PC-9 (cell line): ENCODE measurements around the gene CTNNBL1. TPM values are rescaled to one million over a fixed set of nuclear protein-coding genes. Genes with fewer than 3 reads are reported as not detected.

Experiments
- BruUV-seq: library from RNA; stranded (reverse); fragments of 400-500 nt; replicated peaks from 2 replicates; lab custom pipeline; 2021; lab: Mats Ljungman, UMichigan
- CTCF ChIA-PET: fragments of 300-600 bp; sonication (Branson Sonifier 250); formaldehyde crosslinking; loops from one replicate; lab custom pipeline; 2022; ENCODE audit warnings: antibody characterized with exemption; lab: Charles Lee
- POLR2A ChIA-PET: fragments of 300-600 bp; sonication (Branson Sonifier 250); formaldehyde crosslinking; loops from one replicate; lab custom pipeline; 2022; ENCODE audit warnings: antibody characterized with exemption; ENCODE audit not compliant: unreplicated experiment; lab: Charles Lee
- DNase-seq, 2 experiments: peaks; one replicate each; pipeline versions ENCODE4 v3.0.0 to v3.0.0-alpha.2; 2015 to 2022; ENCODE audit warnings: mixed read lengths in 1 of 2
- H2AFZ ChIP-seq: fragments of 200-600 bp; sonication (generic); 2 replicates; pipeline ENCODE4 v1.8.1; 2017; ENCODE audit warnings: antibody characterized with exemption
- H3F3A ChIP-seq: fragments of 200-600 bp; sonication (generic); 2 replicates; pipeline ENCODE4 v1.8.1; 2017; ENCODE audit warnings: antibody characterized with exemption, mild to moderate bottlenecking, low read depth; ENCODE audit not compliant: insufficient read depth
- H3K27ac ChIP-seq: fragments of 200-600 bp; sonication (generic); 2 replicates; pipeline ENCODE4 v1.6.1; 2016; ENCODE audit warnings: mixed run types
- H3K27me3 ChIP-seq: fragments of 200-600 bp; sonication (generic); 2 replicates; pipeline ENCODE4 v1.6.1; 2016; ENCODE audit warnings: low read depth, mixed run types; ENCODE audit not compliant: insufficient read depth
- H3K36me3 ChIP-seq: fragments of 200-600 bp; sonication (generic); 2 replicates; pipeline ENCODE4 v1.6.1; 2016; ENCODE audit warnings: low read depth, mixed run types
- H3K4me1 ChIP-seq: fragments of 200-600 bp; sonication (generic); replicated peaks from 2 replicates; pipeline ENCODE4 v1.6.1; 2016; ENCODE audit warnings: mixed run types; ENCODE audit not compliant: insufficient read depth
- H3K4me2 ChIP-seq: fragments of 200-600 bp; sonication (generic); 2 replicates; pipeline ENCODE4 v1.6.1; 2017; ENCODE audit warnings: mixed run types
- H3K4me3 ChIP-seq: fragments of 200-600 bp; sonication (generic); 2 replicates; pipeline ENCODE4 v1.6.1; 2016; ENCODE audit warnings: mixed run types
- H3K79me2 ChIP-seq: fragments of 200-600 bp; sonication (generic); 2 replicates; pipeline ENCODE4 v1.6.1; 2017; ENCODE audit warnings: low read depth, mixed run types
- H3K9me2 ChIP-seq: fragments of 200-600 bp; sonication (generic); 2 replicates; pipeline ENCODE4 v1.8.1; 2017; ENCODE audit warnings: mild to moderate bottlenecking; ENCODE audit not compliant: insufficient read depth
- H3K9me3 ChIP-seq: fragments of 200-600 bp; sonication (generic); 2 replicates; pipeline ENCODE4 v1.8.1; 2016; ENCODE audit warnings: low read depth; ENCODE audit not compliant: insufficient read depth
- H4K20me1 ChIP-seq: fragments of 200-600 bp; sonication (generic); 2 replicates; pipeline ENCODE4 v1.8.1; 2017; ENCODE audit not compliant: insufficient read depth
- EZH2 ChIP-seq: fragments of 200-600 bp; sonication (generic); IDR thresholded peaks from 2 replicates; pipeline ENCODE4 v1.8.0; 2017; ENCODE audit warnings: antibody characterized with exemption, low read depth
- intact Hi-C: fragments of 100-400 bp; cut with micrococcal nuclease; formaldehyde crosslinking; loops from one replicate; pipeline ENCODE4 v1.10.0; 2022; ENCODE audit not compliant: unreplicated experiment
- total RNA-seq: library from RNA; stranded (reverse); gene quantifications from 2 replicates; pipeline ENCODE4 v1.2.3, GENCODE V29; 2021
- TF ChIP-seq, protein P1 (sequence below): fragments of 200-600 bp; sonication (generic); conservative IDR thresholded peaks from 2 replicates; pipeline ENCODE4 v1.6.1; 2017; ENCODE audit warnings: mixed run types, antibody characterized with exemption, mild to moderate bottlenecking, moderate library complexity

The CTNNBL1 gene
- total RNA-seq, 1 experiment from 2014 or later, result 83.5 TPM

DNA sequence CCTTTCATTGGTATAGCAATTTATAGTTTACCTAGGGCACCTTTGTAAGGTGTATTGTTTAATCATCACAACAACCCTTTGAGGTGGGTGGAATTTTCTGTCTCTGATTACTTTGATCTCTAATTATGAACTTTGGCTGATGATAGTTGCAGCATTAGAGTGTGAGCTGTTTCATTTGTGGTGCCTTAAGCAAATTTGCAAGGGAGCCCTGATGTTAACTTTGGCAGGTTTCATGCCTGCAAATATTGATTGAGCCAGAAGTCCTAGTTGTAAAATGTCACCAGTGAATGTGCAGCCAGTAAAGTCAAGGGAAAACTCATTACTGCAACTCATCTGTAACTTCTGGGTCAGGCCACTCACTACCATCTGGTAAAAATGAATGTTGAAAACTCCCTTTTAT, 29.8 kb downstream of the CTNNBL1 start:
- H3K9me3 ChIP-seq, result no peaks in the 10 kb centered on the region
- peaks cover 6% of the 10 kb centered on the region; the same call in 1 of the 2 replicates for H4K20me1 ChIP-seq
- POLR2A ChIA-PET, result no interaction called here
- CTCF ChIA-PET, result no interaction called here
- H3K4me2 ChIP-seq, result no peak overlapping the region
- no peaks in the 10 kb centered on the region for H3K36me3 ChIP-seq
- H3K27ac ChIP-seq, result no peak overlapping the region
- H3K4me1 ChIP-seq, result no peaks in the 10 kb centered on the region
- no peak overlapping the region for H3K4me3 ChIP-seq
- TF ChIP-seq, protein P1, sequence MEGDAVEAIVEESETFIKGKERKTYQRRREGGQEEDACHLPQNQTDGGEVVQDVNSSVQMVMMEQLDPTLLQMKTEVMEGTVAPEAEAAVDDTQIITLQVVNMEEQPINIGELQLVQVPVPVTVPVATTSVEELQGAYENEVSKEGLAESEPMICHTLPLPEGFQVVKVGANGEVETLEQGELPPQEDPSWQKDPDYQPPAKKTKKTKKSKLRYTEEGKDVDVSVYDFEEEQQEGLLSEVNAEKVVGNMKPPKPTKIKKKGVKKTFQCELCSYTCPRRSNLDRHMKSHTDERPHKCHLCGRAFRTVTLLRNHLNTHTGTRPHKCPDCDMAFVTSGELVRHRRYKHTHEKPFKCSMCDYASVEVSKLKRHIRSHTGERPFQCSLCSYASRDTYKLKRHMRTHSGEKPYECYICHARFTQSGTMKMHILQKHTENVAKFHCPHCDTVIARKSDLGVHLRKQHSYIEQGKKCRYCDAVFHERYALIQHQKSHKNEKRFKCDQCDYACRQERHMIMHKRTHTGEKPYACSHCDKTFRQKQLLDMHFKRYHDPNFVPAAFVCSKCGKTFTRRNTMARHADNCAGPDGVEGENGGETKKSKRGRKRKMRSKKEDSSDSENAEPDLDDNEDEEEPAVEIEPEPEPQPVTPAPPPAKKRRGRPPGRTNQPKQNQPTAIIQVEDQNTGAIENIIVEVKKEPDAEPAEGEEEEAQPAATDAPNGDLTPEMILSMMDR, result no peak
- no peak for TF ChIP-seq EZH2
- intact Hi-C loops, result no loop called here
- BruUV-seq, result no TSS peak
- H3K79me2 ChIP-seq, result peaks cover 23% of the 10 kb centered on the region
- H3K9me2 ChIP-seq, result no peaks in the 10 kb centered on the region
- no peaks in the 10 kb centered on the region for H3K27me3 ChIP-seq
- H3F3A ChIP-seq, result no peaks in the 10 kb centered on the region; the same call in 1 of the 2 replicates
- no peak overlapping the region for H2AFZ ChIP-seq
- no peak for DNase-seq

DNA sequence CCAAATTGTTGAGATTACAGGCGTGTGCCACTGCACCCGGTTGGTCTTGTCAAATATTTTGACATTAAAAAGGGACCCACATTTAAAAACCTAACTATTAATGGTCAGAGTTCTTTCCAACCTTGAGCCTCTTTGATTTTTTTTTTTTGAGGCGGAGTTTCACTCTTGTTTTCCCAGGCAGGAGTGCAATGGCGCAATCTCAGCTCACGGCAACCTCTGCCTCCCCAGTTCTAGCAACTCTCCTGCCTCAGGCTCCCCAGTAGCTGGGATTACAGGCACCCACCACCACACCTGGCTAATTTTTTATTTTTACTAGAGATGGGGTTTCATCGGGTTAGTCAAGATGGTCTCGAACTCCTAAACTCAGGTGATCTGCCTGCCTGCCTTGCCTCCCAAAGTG, 31.3 kb downstream of the CTNNBL1 start:
- H2AFZ ChIP-seq, result no peak overlapping the region
- no peaks in the 10 kb centered on the region for H3K4me1 ChIP-seq
- H3K9me2 ChIP-seq, result no peaks in the 10 kb centered on the region
- BruUV-seq, result no TSS peak
- TF ChIP-seq EZH2, result no peak
- peaks cover 21% of the 10 kb centered on the region for H3K79me2 ChIP-seq
- H3K27ac ChIP-seq, result no peak overlapping the region
- no peak for DNase-seq
- ChIA-PET CTCF (no interaction called here), POLR2A (no interaction called here)
- no peaks in the 10 kb centered on the region; the same call in 1 of the 2 replicates for H3F3A ChIP-seq
- H3K9me3 ChIP-seq, result no peaks in the 10 kb centered on the region
- no peaks in the 10 kb centered on the region for H3K27me3 ChIP-seq
- H4K20me1 ChIP-seq, result peaks cover 6% of the 10 kb centered on the region; the same call in 1 of the 2 replicates
- no peak overlapping the region for H3K4me2 ChIP-seq
- H3K36me3 ChIP-seq, result no peaks in the 10 kb centered on the region
- intact Hi-C loops, result no loop called here
- H3K4me3 ChIP-seq, result no peak overlapping the region

DNA sequence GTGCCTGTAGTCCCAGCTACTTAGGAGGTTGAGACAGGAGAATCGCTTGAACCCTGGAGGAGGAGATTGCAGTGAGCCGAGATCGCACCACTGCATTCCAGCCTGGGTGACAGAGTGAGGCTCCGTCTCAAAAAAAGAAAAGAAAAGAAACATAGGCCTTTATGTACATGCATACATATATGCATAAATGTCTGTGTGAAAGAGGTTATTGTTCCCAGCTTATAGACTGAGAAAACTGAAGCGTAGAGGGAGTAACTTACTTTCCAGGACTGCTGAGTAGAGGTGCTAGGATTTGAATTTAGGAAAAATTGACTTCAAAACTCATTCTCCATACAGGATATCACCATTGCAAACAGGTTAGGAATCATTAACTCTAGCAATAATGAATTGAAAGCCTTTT, 32.0 kb downstream of the CTNNBL1 start:
- POLR2A ChIA-PET, result no interaction called here
- Histone ChIP-seq H3K4me2 (no peak overlapping the region), H3K27me3 (no peaks in the 10 kb centered on the region), H3K79me2 (peaks cover 21% of the 10 kb centered on the region), H4K20me1 (peaks cover 6% of the 10 kb centered on the region; the same call in 1 of the 2 replicates), H3K9me2 (no peaks in the 10 kb centered on the region), H3F3A (no peaks in the 10 kb centered on the region; the same call in 1 of the 2 replicates), H3K27ac (no peak overlapping the region), H3K36me3 (no peaks in the 10 kb centered on the region), H3K4me1 (no peaks in the 10 kb centered on the region), H2AFZ (no peak overlapping the region), H3K4me3 (no peak overlapping the region), H3K9me3 (no peaks in the 10 kb centered on the region)
- TF ChIP-seq, protein P1, result no peak
- no peak for TF ChIP-seq EZH2
- CTCF ChIA-PET, result no interaction called here
- no peak for DNase-seq
- BruUV-seq, result no TSS peak
- intact Hi-C loops, result no loop called here

DNA sequence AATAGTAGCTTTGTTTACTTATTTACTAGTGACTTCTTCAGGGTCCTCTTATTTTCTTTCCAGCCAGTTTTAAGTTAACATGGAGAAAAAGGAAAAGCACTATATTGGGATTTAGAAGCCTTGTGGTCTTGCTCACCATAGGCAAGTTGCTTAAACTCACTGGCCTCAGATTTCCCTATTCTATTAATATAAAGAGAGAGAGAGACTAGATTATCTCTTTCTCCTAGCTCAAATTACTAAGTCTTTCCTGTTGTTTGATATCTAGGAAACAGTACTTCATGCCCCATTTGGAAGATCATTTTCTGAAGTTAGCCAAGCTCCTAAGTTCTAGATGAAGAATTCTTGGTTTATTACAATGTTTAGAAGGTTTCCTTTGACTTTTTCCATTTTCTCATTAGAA, 32.5 kb downstream of the CTNNBL1 start:
- BruUV-seq, result no TSS peak
- Histone ChIP-seq H3F3A (no peaks in the 10 kb centered on the region; the same call in 1 of the 2 replicates), H3K79me2 (peaks cover 21% of the 10 kb centered on the region), H3K4me2 (no peak overlapping the region), H4K20me1 (peaks cover 6% of the 10 kb centered on the region; the same call in 1 of the 2 replicates), H3K27me3 (no peaks in the 10 kb centered on the region), H3K36me3 (no peaks in the 10 kb centered on the region), H3K4me1 (no peaks in the 10 kb centered on the region), H3K4me3 (no peak overlapping the region), H3K9me2 (no peaks in the 10 kb centered on the region), H3K9me3 (no peaks in the 10 kb centered on the region), H2AFZ (no peak overlapping the region), H3K27ac (no peak overlapping the region)
- intact Hi-C loops, result no loop called here
- DNase-seq, result no peak
- CTCF ChIA-PET, result no interaction called here
- no peak for TF ChIP-seq EZH2
- TF ChIP-seq, protein P1, result no peak
- POLR2A ChIA-PET, result interaction anchor here (0.6 kb wide), 1 partner anchor 34 kb away, joined by 3 read pairs; no protein-coding TSS in a partner anchor
